ENCODE measurements around the gene DEFB131B. TPM values are rescaled to one million over a fixed set of nuclear protein-coding genes. Genes with fewer than 3 reads are reported as not detected.

The DEFB131B gene

GRCh38 chr11:71929491-71929890, 51.2 kb downstream of the DEFB131B start:
- Histone ChIP-seq H3K4me2 (ENCODE audit: low read length) (peak overlapping the region; percentile 82), H3K56ac (ENCODE audit: low read length) (peak overlapping the region; percentile 99), H3K27ac (ENCODE audit: low read depth, low read length) (no peak overlapping the region), H2BK120ac (ENCODE audit: low read depth, low read length) (no peak overlapping the region), H3K27me3 (ENCODE audit: insufficient read depth, low read length, poor library complexity) (no peaks in the 10 kb centered on the region), H3K9ac (ENCODE audit: low read length) (peak overlapping the region; percentile 98), H2BK15ac (replicated peaks; ENCODE audit: low read depth) (no peak overlapping the region), H3K18ac (ENCODE audit: low read length) (no peak overlapping the region), H3K79me1 (ENCODE audit: low read length) (peaks cover 28% of the 10 kb centered on the region), H3K4ac (ENCODE audit: low read depth, low read length) (no peak overlapping the region), H2AK5ac (ENCODE audit: low read length) (no peak overlapping the region), H3K36me3 (ENCODE audit: control insufficient read depth, insufficient read depth, low read length) (no peaks in the 10 kb centered on the region), H4K8ac (ENCODE audit: low read depth, low read length) (no peak overlapping the region), H3K4me3 (ENCODE audit: low read length) (peak overlapping the region; percentile 99), H3K23ac (ENCODE audit: low read length) (peak overlapping the region; percentile 51), H2BK5ac (ENCODE audit: low read length) (no peak overlapping the region), H3K4me1 (ENCODE audit: control insufficient read depth, low read depth, low read length) (peaks cover 5% of the 10 kb centered on the region), H4K5ac (ENCODE audit: low read length) (no peak overlapping the region), H3K79me2 (ENCODE audit: control insufficient read depth, insufficient read depth, low read length) (peaks cover 44% of the 10 kb centered on the region)
- no peak for DNase-seq
- WGBS (ENCODE audit: extremely low coverage, insufficient coverage, low lambda C conversion rate) = no CpG with 5 or more reads among the region's 6 CpGs

- no peak overlapping the region for H2BK15ac ChIP-seq (replicated peaks; ENCODE audit: low read depth)
- H3K79me2 ChIP-seq (ENCODE audit: control insufficient read depth, insufficient read depth, low read length) = peaks cover 47% of the 10 kb centered on the region
- H2BK5ac ChIP-seq (ENCODE audit: low read length) = no peak overlapping the region
- no peak overlapping the region for H3K9ac ChIP-seq (ENCODE audit: low read length)
- H3K4me2 ChIP-seq (ENCODE audit: low read length) = no peak overlapping the region
- no peak overlapping the region for H2BK120ac ChIP-seq (ENCODE audit: low read depth, low read length)
- no peaks in the 10 kb centered on the region for H3K36me3 ChIP-seq (ENCODE audit: control insufficient read depth, insufficient read depth, low read length)
- H3K79me1 ChIP-seq (ENCODE audit: low read length) = peaks cover 28% of the 10 kb centered on the region
- H3K4ac ChIP-seq (ENCODE audit: low read depth, low read length) = no peak overlapping the region
- H4K8ac ChIP-seq (ENCODE audit: low read depth, low read length) = no peak overlapping the region
- H3K23ac ChIP-seq (ENCODE audit: low read length) = no peak overlapping the region
- no peak for DNase-seq
- H3K56ac ChIP-seq (ENCODE audit: low read length) = no peak overlapping the region
- no CpG with 5 or more reads among the region's 11 CpGs for WGBS (ENCODE audit: extremely low coverage, insufficient coverage, low lambda C conversion rate)
- H3K4me3 ChIP-seq (ENCODE audit: low read length) = no peak overlapping the region
- H3K27ac ChIP-seq (ENCODE audit: low read depth, low read length) = no peak overlapping the region
- no peak overlapping the region for H3K18ac ChIP-seq (ENCODE audit: low read length)
- no peak overlapping the region for H2AK5ac ChIP-seq (ENCODE audit: low read length)
- no peaks in the 10 kb centered on the region for H3K27me3 ChIP-seq (ENCODE audit: insufficient read depth, low read length, poor library complexity)
- H4K5ac ChIP-seq (ENCODE audit: low read length) = no peak overlapping the region
- H3K4me1 ChIP-seq (ENCODE audit: control insufficient read depth, low read depth, low read length) = peaks cover 5% of the 10 kb centered on the region
These were observed 52.4 kb downstream of the DEFB131B start for GRCh38 chr11:71930556-71931244.

DNA sequence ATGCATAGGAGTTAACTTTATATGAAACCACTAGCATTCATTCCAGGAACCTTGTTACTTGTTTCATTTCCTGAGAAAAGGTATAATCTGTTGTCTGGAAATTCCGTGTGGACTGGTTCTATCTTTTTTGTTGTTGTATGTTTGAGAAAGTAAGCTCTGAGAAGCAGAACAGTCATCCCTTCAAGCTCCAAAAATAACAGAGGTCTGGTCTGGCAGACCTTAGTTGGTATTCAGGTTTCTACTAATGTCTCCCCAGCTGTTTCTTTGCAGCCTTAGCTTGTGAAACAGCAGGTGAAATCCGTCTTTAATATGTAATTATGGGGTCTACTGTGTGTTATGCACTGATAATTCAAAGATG, 53.0 kb downstream of the DEFB131B start:
- no CpG with 5 or more reads among the region's 2 CpGs for WGBS (ENCODE audit: extremely low coverage, insufficient coverage, low lambda C conversion rate)
- H2AK5ac ChIP-seq (ENCODE audit: low read length) = no peak overlapping the region

GRCh38 chr11:71933141-71933933, 55.1 kb downstream of the DEFB131B start:
- Histone ChIP-seq H4K5ac (ENCODE audit: low read length) (no peak overlapping the region), H3K27ac (ENCODE audit: low read depth, low read length) (no peak overlapping the region), H3K4me1 (ENCODE audit: control insufficient read depth, low read depth, low read length) (peaks cover 5% of the 10 kb centered on the region), H3K27me3 (ENCODE audit: insufficient read depth, low read length, poor library complexity) (no peaks in the 10 kb centered on the region), H3K9ac (ENCODE audit: low read length) (no peak overlapping the region), H2AK5ac (ENCODE audit: low read length) (no peak overlapping the region), H2BK120ac (ENCODE audit: low read depth, low read length) (no peak overlapping the region), H3K23ac (ENCODE audit: low read length) (no peak overlapping the region), H2BK15ac (replicated peaks; ENCODE audit: low read depth) (no peak overlapping the region), H3K4me3 (ENCODE audit: low read length) (no peak overlapping the region), H3K4me2 (ENCODE audit: low read length) (no peak overlapping the region), H3K4ac (ENCODE audit: low read depth, low read length) (no peak overlapping the region), H3K56ac (ENCODE audit: low read length) (no peak overlapping the region), H3K18ac (ENCODE audit: low read length) (no peak overlapping the region), H3K79me1 (ENCODE audit: low read length) (peaks cover 31% of the 10 kb centered on the region), H4K8ac (ENCODE audit: low read depth, low read length) (no peak overlapping the region), H3K79me2 (ENCODE audit: control insufficient read depth, insufficient read depth, low read length) (peaks cover 56% of the 10 kb centered on the region), H2BK5ac (ENCODE audit: low read length) (no peak overlapping the region), H3K36me3 (ENCODE audit: control insufficient read depth, insufficient read depth, low read length) (no peaks in the 10 kb centered on the region)
- no CpG with 5 or more reads among the region's 4 CpGs for WGBS (ENCODE audit: extremely low coverage, insufficient coverage, low lambda C conversion rate)
- no peak for DNase-seq

More for the DNA sequence above, 53.0 kb downstream of the DEFB131B start:
- Histone ChIP-seq H3K4me3 (ENCODE audit: low read length) (no peak overlapping the region), H4K5ac (ENCODE audit: low read length) (no peak overlapping the region), H3K27ac (ENCODE audit: low read depth, low read length) (no peak overlapping the region), H3K23ac (ENCODE audit: low read length) (no peak overlapping the region), H4K8ac (ENCODE audit: low read depth, low read length) (no peak overlapping the region), H3K4me2 (ENCODE audit: low read length) (no peak overlapping the region), H3K56ac (ENCODE audit: low read length) (no peak overlapping the region), H2BK120ac (ENCODE audit: low read depth, low read length) (no peak overlapping the region), H3K4me1 (ENCODE audit: control insufficient read depth, low read depth, low read length) (peaks cover 5% of the 10 kb centered on the region), H3K4ac (ENCODE audit: low read depth, low read length) (no peak overlapping the region), H2BK5ac (ENCODE audit: low read length) (no peak overlapping the region), H3K79me2 (ENCODE audit: control insufficient read depth, insufficient read depth, low read length) (peaks cover 47% of the 10 kb centered on the region), H3K36me3 (ENCODE audit: control insufficient read depth, insufficient read depth, low read length) (no peaks in the 10 kb centered on the region), H3K27me3 (ENCODE audit: insufficient read depth, low read length, poor library complexity) (no peaks in the 10 kb centered on the region), H3K79me1 (ENCODE audit: low read length) (peaks cover 28% of the 10 kb centered on the region), H3K9ac (ENCODE audit: low read length) (no peak overlapping the region), H2BK15ac (replicated peaks; ENCODE audit: low read depth) (no peak overlapping the region), H3K18ac (ENCODE audit: low read length) (no peak overlapping the region)
- DNase-seq = no peak

Small RNA genes within 50 kb of the gene (small RNA-seq; reads per million reads assigned to genes)
- not detected for gene RNA5SP342 (ENCODE audit: insufficient read depth)

All from mesendoderm (in vitro differentiated cells).